Measurements from ENCODE around the gene B3GNT8.

GRCh38 chr19:41449865-41450178, 22.6 kb upstream of the B3GNT8 start:
- TF ChIP-seq CTCF (conservative IDR thresholded peaks at IDR 0.05; ENCODE audit: low read depth, low read length) (no peak), POLR2A (IDR thresholded peaks at IDR 0.05; ENCODE audit: low read depth, low read length) (no peak), CEBPB (IDR thresholded peaks at IDR 0.05; ENCODE audit: low read depth, low read length) (no peak), NFE2L2 (IDR thresholded peaks at IDR 0.05; ENCODE audit: low read depth, low read length) (no peak), MAZ (IDR thresholded peaks at IDR 0.05; ENCODE audit: borderline replicate concordance, low read depth, low read length) (no peak), ELK1 (IDR thresholded peaks at IDR 0.05; ENCODE audit: borderline replicate concordance, low read depth, low read length) (no peak), RAD21 (IDR thresholded peaks at IDR 0.05; ENCODE audit: low read length) (no peak), MXI1 (IDR thresholded peaks at IDR 0.05; ENCODE audit: borderline replicate concordance, low read depth, low read length) (no peak), RCOR1 (IDR thresholded peaks at IDR 0.05; ENCODE audit: insufficient replicate concordance, low read length) (no peak), MAFK (IDR thresholded peaks at IDR 0.05; ENCODE audit: low read depth, low read length) (no peak), BHLHE40 (IDR thresholded peaks at IDR 0.05; ENCODE audit: low read depth, low read length) (no peak), USF2 (IDR thresholded peaks at IDR 0.05; ENCODE audit: low read depth, low read length) (no peak)
